ENCODE measurements around the gene UBLCP1.

GRCh38 chr5:159309689-159310433, 46.8 kb downstream of the UBLCP1 start:
- TF ChIP-seq, protein P1, sequence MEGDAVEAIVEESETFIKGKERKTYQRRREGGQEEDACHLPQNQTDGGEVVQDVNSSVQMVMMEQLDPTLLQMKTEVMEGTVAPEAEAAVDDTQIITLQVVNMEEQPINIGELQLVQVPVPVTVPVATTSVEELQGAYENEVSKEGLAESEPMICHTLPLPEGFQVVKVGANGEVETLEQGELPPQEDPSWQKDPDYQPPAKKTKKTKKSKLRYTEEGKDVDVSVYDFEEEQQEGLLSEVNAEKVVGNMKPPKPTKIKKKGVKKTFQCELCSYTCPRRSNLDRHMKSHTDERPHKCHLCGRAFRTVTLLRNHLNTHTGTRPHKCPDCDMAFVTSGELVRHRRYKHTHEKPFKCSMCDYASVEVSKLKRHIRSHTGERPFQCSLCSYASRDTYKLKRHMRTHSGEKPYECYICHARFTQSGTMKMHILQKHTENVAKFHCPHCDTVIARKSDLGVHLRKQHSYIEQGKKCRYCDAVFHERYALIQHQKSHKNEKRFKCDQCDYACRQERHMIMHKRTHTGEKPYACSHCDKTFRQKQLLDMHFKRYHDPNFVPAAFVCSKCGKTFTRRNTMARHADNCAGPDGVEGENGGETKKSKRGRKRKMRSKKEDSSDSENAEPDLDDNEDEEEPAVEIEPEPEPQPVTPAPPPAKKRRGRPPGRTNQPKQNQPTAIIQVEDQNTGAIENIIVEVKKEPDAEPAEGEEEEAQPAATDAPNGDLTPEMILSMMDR (IDR thresholded peaks at IDR 0.05), result no peak
- no peak for TF ChIP-seq POLR2A (IDR thresholded peaks at IDR 0.05)

Data from thyroid gland (tissue), 4 donors.